GM23338 (cell line): ENCODE results near the gene NRIP1. TPM values are rescaled to one million over a fixed set of nuclear protein-coding genes. Genes with fewer than 3 reads are reported as not detected.

Experiments
- ATAC-seq: fragments of 200-7000 bp; cut with Tn5 transposase; 3 replicates; pipeline ENCODE4 v1.9.1; 2020
- DNase-seq: peaks from one replicate; pipeline ENCODE4 v3.0.0-alpha.2; 2015; ENCODE audit warnings: low spot score
- H2AFZ ChIP-seq: fragments of 200-600 bp; sonication (generic); 2 replicates; pipeline ENCODE4 v1.8.0; 2016; ENCODE audit warnings: antibody characterized with exemption, mild to moderate bottlenecking, moderate library complexity
- H3F3A ChIP-seq: fragments of 200-600 bp; sonication (generic); replicated peaks from 2 replicates; pipeline ENCODE4 v1.8.0; 2017; ENCODE audit warnings: antibody characterized with exemption, mixed run types, low read depth
- H3K27ac ChIP-seq: fragments of 200-600 bp; sonication (generic); 2 replicates; pipeline ENCODE4 v1.6.1; 2016; ENCODE audit warnings: low read depth
- H3K27me3 ChIP-seq: fragments of 200-600 bp; sonication (generic); 2 replicates; pipeline ENCODE4 v1.8.0; 2016; ENCODE audit warnings: mild to moderate bottlenecking, mixed run types, moderate library complexity; ENCODE audit not compliant: insufficient read depth
- H3K36me3 ChIP-seq: fragments of 200-600 bp; sonication (generic); 2 replicates; pipeline ENCODE4 v1.8.0; 2016; ENCODE audit warnings: mild to moderate bottlenecking; ENCODE audit not compliant: insufficient read depth
- H3K4me1 ChIP-seq: fragments of 200-600 bp; sonication (generic); 2 replicates; pipeline ENCODE4 v1.8.0; 2016; ENCODE audit warnings: mild to moderate bottlenecking, moderate library complexity; ENCODE audit not compliant: insufficient read depth
- H3K4me2 ChIP-seq: fragments of 200-600 bp; sonication (generic); 2 replicates; pipeline ENCODE4 v1.7.1; 2017; ENCODE audit warnings: mixed run types
- H3K4me3 ChIP-seq: fragments of 200-600 bp; sonication (generic); 2 replicates; pipeline ENCODE4 v1.6.1; 2016; ENCODE audit warnings: mixed run types
- H3K79me2 ChIP-seq: fragments of 200-600 bp; sonication (generic); replicated peaks from 2 replicates; pipeline ENCODE4 v1.8.0; 2017; ENCODE audit warnings: mild to moderate bottlenecking; ENCODE audit not compliant: insufficient read depth
- H3K9me2 ChIP-seq: fragments of 200-600 bp; sonication (generic); 2 replicates; pipeline ENCODE4 v1.8.0; 2017; ENCODE audit not compliant: insufficient read depth
- H4K20me1 ChIP-seq: fragments of 200-600 bp; sonication (generic); replicated peaks from 2 replicates; pipeline ENCODE4 v1.8.0; 2017; ENCODE audit warnings: mild to moderate bottlenecking; ENCODE audit not compliant: insufficient read depth
- H3K27ac Mint-ChIP-seq: 2 replicates; pipeline ENCODE4 v1.8.0; 2020; ENCODE audit warnings: inconsistent platforms, mild to moderate bottlenecking, moderate library complexity, mixed read lengths
- H3K27me3 Mint-ChIP-seq: 3 replicates; pipeline ENCODE4 v1.8.0; 2022; ENCODE audit warnings: low read depth, mild to moderate bottlenecking, moderate library complexity, mixed read lengths, inconsistent platforms; ENCODE audit not compliant: insufficient read depth, poor library complexity
- H3K36me3 Mint-ChIP-seq: 3 replicates; pipeline ENCODE4 v1.8.0; 2021; ENCODE audit warnings: low read depth, mild to moderate bottlenecking, inconsistent platforms, moderate library complexity, mixed read lengths
- H3K4me1 Mint-ChIP-seq: 3 replicates; pipeline ENCODE4 v1.8.0; 2020; ENCODE audit warnings: mild to moderate bottlenecking, inconsistent platforms, mixed read lengths
- H3K4me3 Mint-ChIP-seq: 3 replicates; pipeline ENCODE4 v1.8.0; 2021; ENCODE audit warnings: moderate library complexity, mild to moderate bottlenecking, inconsistent platforms, mixed read lengths
- H3K9me3 Mint-ChIP-seq: 3 replicates; pipeline ENCODE4 v1.8.0; 2020; ENCODE audit warnings: moderate library complexity, mild to moderate bottlenecking, inconsistent platforms, mixed read lengths
- EZH2 ChIP-seq: fragments of 200-600 bp; sonication (generic); IDR thresholded peaks from one replicate; pipeline ENCODE4 v1.8.0; 2017; ENCODE audit warnings: antibody characterized with exemption, mild to moderate bottlenecking, low read depth; ENCODE audit not compliant: unreplicated experiment
- EZH2phosphoT487 ChIP-seq: fragments of 200-600 bp; sonication (generic); IDR thresholded peaks from one replicate; pipeline ENCODE4 v1.8.1; 2018; ENCODE audit warnings: antibody characterized with exemption; ENCODE audit not compliant: unreplicated experiment
- STAT1 ChIP-seq: IDR thresholded peaks from one replicate; pipeline ENCODE4 v1.6.1; 2016; ENCODE audit warnings: antibody characterized with exemption; ENCODE audit not compliant: unreplicated experiment
- ZNF114 ChIP-seq: fragments of 250-450 bp; sonication (Bioruptor Pico); IDR thresholded peaks from 2 replicates; pipeline ENCODE4 v1.5.0; 2020; ENCODE audit warnings: mild to moderate bottlenecking, moderate library complexity
- ZNF331 ChIP-seq: fragments of 250-450 bp; sonication (Bioruptor Pico); IDR thresholded peaks from 2 replicates; pipeline ENCODE4 v1.5.0; 2020; ENCODE audit warnings: low read depth, mild to moderate bottlenecking, moderate library complexity
- polyA plus RNA-seq: library from polyadenylated mRNA; unstranded; fragments of >200 nt; fragmentation: Nextera tagmentation; extraction: Ambion mirVana; gene quantifications from 2 replicates; pipeline ENCODE4 v1.2.1, GENCODE V29; 2016
- total RNA-seq: library from RNA; depleted of rRNA; stranded (reverse); fragments of >200 nt; shearing (Covaris generic); gene quantifications from 2 replicates; pipeline ENCODE4 v1.2.3, GENCODE V29; 2014
- TF ChIP-seq, protein P1 (sequence below): fragments of 250-450 bp; sonication (Bioruptor Pico); IDR thresholded peaks from 2 replicates; pipeline ENCODE4 v1.5.0; 2020; ENCODE audit warnings: mild to moderate bottlenecking, moderate library complexity
- TF ChIP-seq, protein P2 (sequence below), 2 experiments: fragments of 200-600 bp in 1 of 2; sonication (generic) in 1 of 2; conservative IDR thresholded peaks; 2 replicates each; pipeline versions ENCODE4 v1.5.1 to v1.6.1; 2016 to 2017; ENCODE audit warnings: antibody characterized with exemption in 2 of 2, low read depth in 2 of 2, mild to moderate bottlenecking in 2 of 2, moderate library complexity in 1 of 2

The NRIP1 gene
- total and polyA plus RNA-seq, 2 experiments from 2014 or later = 3.0 to 9.0 TPM

DNA sequence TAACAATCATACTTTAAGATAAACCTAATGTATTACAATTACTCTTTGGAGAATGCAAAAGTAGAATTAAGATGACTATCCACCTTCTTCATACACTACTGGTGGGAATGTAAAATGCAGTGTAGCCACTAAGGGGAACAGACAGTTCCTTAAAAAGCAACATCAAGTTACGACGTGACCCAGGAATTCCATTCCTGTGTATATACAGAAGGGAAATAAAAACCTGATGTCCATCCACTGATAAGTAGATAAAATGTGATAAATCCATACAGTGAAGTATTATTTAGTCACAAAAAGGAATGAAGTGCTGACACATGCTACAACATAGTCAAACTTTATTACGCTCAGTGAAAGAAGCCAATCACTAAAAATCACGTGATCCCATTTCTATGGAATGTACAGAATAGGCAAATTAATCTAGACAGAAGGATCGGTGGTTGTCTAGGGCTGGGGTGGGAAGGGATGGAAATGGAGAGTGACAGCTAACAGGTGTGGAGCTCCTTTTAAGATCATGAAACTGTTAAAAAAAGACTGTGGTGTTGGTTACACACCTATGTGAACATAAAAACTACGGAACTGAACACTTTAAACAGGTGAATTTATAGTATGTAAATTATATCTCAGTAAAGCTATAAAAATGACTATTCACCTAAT, 42.1 kb downstream of the NRIP1 start:
- TF ChIP-seq, protein P1, sequence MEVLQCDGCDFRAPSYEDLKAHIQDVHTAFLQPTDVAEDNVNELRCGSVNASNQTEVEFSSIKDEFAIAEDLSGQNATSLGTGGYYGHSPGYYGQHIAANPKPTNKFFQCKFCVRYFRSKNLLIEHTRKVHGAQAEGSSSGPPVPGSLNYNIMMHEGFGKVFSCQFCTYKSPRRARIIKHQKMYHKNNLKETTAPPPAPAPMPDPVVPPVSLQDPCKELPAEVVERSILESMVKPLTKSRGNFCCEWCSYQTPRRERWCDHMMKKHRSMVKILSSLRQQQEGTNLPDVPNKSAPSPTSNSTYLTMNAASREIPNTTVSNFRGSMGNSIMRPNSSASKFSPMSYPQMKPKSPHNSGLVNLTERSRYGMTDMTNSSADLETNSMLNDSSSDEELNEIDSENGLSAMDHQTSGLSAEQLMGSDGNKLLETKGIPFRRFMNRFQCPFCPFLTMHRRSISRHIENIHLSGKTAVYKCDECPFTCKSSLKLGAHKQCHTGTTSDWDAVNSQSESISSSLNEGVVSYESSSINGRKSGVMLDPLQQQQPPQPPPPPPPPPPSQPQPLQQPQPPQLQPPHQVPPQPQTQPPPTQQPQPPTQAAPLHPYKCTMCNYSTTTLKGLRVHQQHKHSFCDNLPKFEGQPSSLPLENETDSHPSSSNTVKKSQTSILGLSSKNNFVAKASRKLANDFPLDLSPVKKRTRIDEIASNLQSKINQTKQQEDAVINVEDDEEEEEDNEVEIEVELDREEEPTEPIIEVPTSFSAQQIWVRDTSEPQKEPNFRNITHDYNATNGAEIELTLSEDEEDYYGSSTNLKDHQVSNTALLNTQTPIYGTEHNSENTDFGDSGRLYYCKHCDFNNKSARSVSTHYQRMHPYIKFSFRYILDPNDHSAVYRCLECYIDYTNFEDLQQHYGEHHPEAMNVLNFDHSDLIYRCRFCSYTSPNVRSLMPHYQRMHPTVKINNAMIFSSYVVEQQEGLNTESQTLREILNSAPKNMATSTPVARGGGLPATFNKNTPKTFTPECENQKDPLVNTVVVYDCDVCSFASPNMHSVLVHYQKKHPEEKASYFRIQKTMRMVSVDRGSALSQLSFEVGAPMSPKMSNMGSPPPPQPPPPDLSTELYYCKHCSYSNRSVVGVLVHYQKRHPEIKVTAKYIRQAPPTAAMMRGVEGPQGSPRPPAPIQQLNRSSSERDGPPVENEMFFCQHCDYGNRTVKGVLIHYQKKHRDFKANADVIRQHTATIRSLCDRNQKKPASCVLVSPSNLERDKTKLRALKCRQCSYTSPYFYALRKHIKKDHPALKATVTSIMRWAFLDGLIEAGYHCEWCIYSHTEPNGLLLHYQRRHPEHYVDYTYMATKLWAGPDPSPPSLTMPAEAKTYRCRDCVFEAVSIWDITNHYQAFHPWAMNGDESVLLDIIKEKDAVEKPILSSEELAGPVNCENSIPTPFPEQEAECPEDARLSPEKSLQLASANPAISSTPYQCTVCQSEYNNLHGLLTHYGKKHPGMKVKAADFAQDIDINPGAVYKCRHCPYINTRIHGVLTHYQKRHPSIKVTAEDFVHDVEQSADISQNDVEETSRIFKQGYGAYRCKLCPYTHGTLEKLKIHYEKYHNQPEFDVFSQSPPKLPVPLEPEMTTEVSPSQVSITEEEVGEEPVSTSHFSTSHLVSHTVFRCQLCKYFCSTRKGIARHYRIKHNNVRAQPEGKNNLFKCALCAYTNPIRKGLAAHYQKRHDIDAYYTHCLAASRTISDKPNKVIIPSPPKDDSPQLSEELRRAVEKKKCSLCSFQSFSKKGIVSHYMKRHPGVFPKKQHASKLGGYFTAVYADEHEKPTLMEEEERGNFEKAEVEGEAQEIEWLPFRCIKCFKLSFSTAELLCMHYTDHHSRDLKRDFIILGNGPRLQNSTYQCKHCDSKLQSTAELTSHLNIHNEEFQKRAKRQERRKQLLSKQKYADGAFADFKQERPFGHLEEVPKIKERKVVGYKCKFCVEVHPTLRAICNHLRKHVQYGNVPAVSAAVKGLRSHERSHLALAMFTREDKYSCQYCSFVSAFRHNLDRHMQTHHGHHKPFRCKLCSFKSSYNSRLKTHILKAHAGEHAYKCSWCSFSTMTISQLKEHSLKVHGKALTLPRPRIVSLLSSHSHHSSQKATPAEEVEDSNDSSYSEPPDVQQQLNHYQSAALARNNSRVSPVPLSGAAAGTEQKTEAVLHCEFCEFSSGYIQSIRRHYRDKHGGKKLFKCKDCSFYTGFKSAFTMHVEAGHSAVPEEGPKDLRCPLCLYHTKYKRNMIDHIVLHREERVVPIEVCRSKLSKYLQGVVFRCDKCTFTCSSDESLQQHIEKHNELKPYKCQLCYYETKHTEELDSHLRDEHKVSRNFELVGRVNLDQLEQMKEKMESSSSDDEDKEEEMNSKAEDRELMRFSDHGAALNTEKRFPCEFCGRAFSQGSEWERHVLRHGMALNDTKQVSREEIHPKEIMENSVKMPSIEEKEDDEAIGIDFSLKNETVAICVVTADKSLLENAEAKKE (CRISPR knock-in tag) = no peak
- TF ChIP-seq ZNF331 (CRISPR knock-in tag) = no peak
- no peaks in the 10 kb centered on the region for H3F3A ChIP-seq
- H2AFZ ChIP-seq = no peak overlapping the region
- no peaks in the 10 kb centered on the region for H3K4me1 ChIP-seq
- H4K20me1 ChIP-seq = no peaks in the 10 kb centered on the region
- H3K4me2 ChIP-seq = no peak overlapping the region
- no peaks in the 10 kb centered on the region for H3K4me1 Mint-ChIP-seq
- no peak overlapping the region for H3K4me3 ChIP-seq
- no peaks in the 10 kb centered on the region for H3K9me2 ChIP-seq
- H3K27ac Mint-ChIP-seq = no peak overlapping the region
- peaks cover 3% of the 10 kb centered on the region; the same call in 1 of the 3 replicates for H3K9me3 Mint-ChIP-seq
- 0 out of 2 replicates have a peak, but pooled peaks cover 21% of the 10 kb centered on the region for H3K79me2 ChIP-seq
- no peaks in the 10 kb centered on the region for H3K36me3 ChIP-seq
- no peaks in the 10 kb centered on the region for H3K27me3 ChIP-seq
- H3K27me3 Mint-ChIP-seq = no peaks in the 10 kb centered on the region
- H3K27ac ChIP-seq = no peak overlapping the region
- H3K4me3 Mint-ChIP-seq = no peak overlapping the region
- no peak for DNase-seq
- peaks cover 6% of the 10 kb centered on the region; the same call in 2 of the 3 replicates for H3K36me3 Mint-ChIP-seq
- no peak for ATAC-seq

DNA sequence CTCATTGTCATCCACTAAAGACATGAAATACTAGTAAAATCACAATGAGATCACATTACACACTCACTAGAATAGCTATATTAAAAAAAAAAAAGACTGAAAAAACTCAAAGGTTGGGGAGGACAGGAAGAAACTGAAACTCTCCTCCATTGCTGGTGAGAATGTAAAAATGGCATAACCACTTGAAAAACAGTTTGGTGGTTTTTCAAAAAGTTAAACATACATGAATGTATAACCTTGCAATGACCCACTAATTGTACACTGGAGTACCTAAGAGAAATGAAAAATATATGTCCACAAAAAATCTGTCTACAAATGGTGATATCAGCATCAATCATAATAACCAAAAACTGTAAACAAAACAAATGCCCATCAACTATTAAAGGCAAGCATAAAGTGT, 44.0 kb downstream of the NRIP1 start:
- H4K20me1 ChIP-seq = no peaks in the 10 kb centered on the region
- no peak for ATAC-seq
- no peaks in the 10 kb centered on the region for H3K36me3 ChIP-seq
- peaks cover 3% of the 10 kb centered on the region; the same call in 1 of the 3 replicates for H3K9me3 Mint-ChIP-seq
- no peak for DNase-seq
- H3K27me3 Mint-ChIP-seq = no peaks in the 10 kb centered on the region
- no peak overlapping the region for H3K27ac ChIP-seq
- no peaks in the 10 kb centered on the region for H3K4me1 Mint-ChIP-seq
- no peaks in the 10 kb centered on the region for H3F3A ChIP-seq
- no peak overlapping the region for H3K27ac Mint-ChIP-seq
- H3K9me2 ChIP-seq = no peaks in the 10 kb centered on the region
- no peaks in the 10 kb centered on the region for H3K27me3 ChIP-seq
- H3K36me3 Mint-ChIP-seq = peaks cover 6% of the 10 kb centered on the region; the same call in 2 of the 3 replicates
- H2AFZ ChIP-seq = no peak overlapping the region
- H3K4me2 ChIP-seq = no peak overlapping the region
- H3K4me3 ChIP-seq = no peak overlapping the region
- no peak overlapping the region for H3K4me3 Mint-ChIP-seq
- H3K4me1 ChIP-seq = no peaks in the 10 kb centered on the region
- H3K79me2 ChIP-seq = 0 out of 2 replicates have a peak, but pooled peaks cover 21% of the 10 kb centered on the region
- no peak for TF ChIP-seq STAT1
- TF ChIP-seq ZNF331 (CRISPR knock-in tag) = no peak
- TF ChIP-seq, protein P2, sequence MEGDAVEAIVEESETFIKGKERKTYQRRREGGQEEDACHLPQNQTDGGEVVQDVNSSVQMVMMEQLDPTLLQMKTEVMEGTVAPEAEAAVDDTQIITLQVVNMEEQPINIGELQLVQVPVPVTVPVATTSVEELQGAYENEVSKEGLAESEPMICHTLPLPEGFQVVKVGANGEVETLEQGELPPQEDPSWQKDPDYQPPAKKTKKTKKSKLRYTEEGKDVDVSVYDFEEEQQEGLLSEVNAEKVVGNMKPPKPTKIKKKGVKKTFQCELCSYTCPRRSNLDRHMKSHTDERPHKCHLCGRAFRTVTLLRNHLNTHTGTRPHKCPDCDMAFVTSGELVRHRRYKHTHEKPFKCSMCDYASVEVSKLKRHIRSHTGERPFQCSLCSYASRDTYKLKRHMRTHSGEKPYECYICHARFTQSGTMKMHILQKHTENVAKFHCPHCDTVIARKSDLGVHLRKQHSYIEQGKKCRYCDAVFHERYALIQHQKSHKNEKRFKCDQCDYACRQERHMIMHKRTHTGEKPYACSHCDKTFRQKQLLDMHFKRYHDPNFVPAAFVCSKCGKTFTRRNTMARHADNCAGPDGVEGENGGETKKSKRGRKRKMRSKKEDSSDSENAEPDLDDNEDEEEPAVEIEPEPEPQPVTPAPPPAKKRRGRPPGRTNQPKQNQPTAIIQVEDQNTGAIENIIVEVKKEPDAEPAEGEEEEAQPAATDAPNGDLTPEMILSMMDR (conservative IDR thresholded peaks at IDR 0.05; ENCODE audit: low read depth in 2 of 2) = no peak
- no peak for TF ChIP-seq EZH2phosphoT487
- TF ChIP-seq ZNF114 = no peak
- TF ChIP-seq EZH2 = no peak
